Endodermal cell (in vitro differentiated cells): ENCODE data around the gene SLC14A1. TPM values are rescaled to one million over a fixed set of nuclear protein-coding genes. Genes with fewer than 3 reads are reported as not detected.

Experiments
- DNase-seq: peaks from one replicate; pipeline ENCODE4 v3.0.0-alpha.2; 2017
- H3K27ac ChIP-seq: 2 replicates; pipeline ENCODE4 v1.5.1; 2013; ENCODE audit warnings: mild to moderate bottlenecking, low read depth, low read length, moderate library complexity
- H3K27me3 ChIP-seq: 2 replicates; pipeline ENCODE4 v1.6.1; 2013; ENCODE audit warnings: mild to moderate bottlenecking, low read length, moderate library complexity; ENCODE audit not compliant: insufficient read depth, control insufficient read depth, poor library complexity, severe bottlenecking
- H3K36me3 ChIP-seq: 2 replicates; pipeline ENCODE4 v1.7.0; 2013; ENCODE audit warnings: mild to moderate bottlenecking, low read length, moderate library complexity; ENCODE audit not compliant: control insufficient read depth, insufficient read depth
- H3K4me1 ChIP-seq: one replicate; pipeline ENCODE4 v1.7.0; 2013; ENCODE audit warnings: low read length; ENCODE audit not compliant: control insufficient read depth, insufficient read depth
- H3K4me3 ChIP-seq: 2 replicates; pipeline ENCODE4 v1.5.1; 2013; ENCODE audit warnings: mild to moderate bottlenecking, low read length, moderate library complexity
- H3K9ac ChIP-seq: 2 replicates; pipeline ENCODE4 v1.6.1; 2013; ENCODE audit warnings: mild to moderate bottlenecking, low read length, moderate library complexity; ENCODE audit not compliant: poor library complexity, severe bottlenecking; ENCODE audit errors: extremely low read depth
- H3K9me3 ChIP-seq: 2 replicates; pipeline ENCODE4 v1.6.1; 2013; ENCODE audit warnings: mild to moderate bottlenecking, low read length, moderate library complexity; ENCODE audit not compliant: control insufficient read depth
- H3K27ac Mint-ChIP-seq: 2 replicates; pipeline ENCODE4 v1.8.0; 2020; ENCODE audit warnings: mixed read lengths
- H3K27me3 Mint-ChIP-seq: 2 replicates; pipeline ENCODE4 v1.8.0; 2021; ENCODE audit warnings: mild to moderate bottlenecking, mixed read lengths; ENCODE audit not compliant: insufficient read depth
- H3K36me3 Mint-ChIP-seq: 2 replicates; pipeline ENCODE4 v1.8.0; 2020; ENCODE audit warnings: low read depth, mixed read lengths
- H3K4me1 Mint-ChIP-seq: 2 replicates; pipeline ENCODE4 v1.8.0; 2020; ENCODE audit warnings: mixed read lengths
- H3K4me3 Mint-ChIP-seq: 2 replicates; pipeline ENCODE4 v1.8.0; 2020; ENCODE audit warnings: mild to moderate bottlenecking, moderate library complexity, mixed read lengths
- H3K9me3 Mint-ChIP-seq: 2 replicates; pipeline ENCODE4 v1.8.0; 2020; ENCODE audit warnings: mild to moderate bottlenecking, mixed read lengths
- CTCF ChIP-seq: fragments of 200-600 bp; sonication (generic); conservative IDR thresholded peaks from 2 replicates; pipeline ENCODE4 v1.5.0; 2021; ENCODE audit warnings: antibody characterized with exemption, mild to moderate bottlenecking
- WGBS, 2 experiments: methylation state at CpG; one replicate each; pipeline versions ENCODE4 v1.1.5 to v1.1.7; 2013; ENCODE audit warnings: missing lambda C conversion rate in 2 of 2, mixed read lengths in 1 of 2; ENCODE audit not compliant: insufficient coverage in 1 of 2, insufficient read length in 1 of 2; 5-methylcytosine and 5-hydroxymethylcytosine counted together
- total RNA-seq, 2 donors: library from RNA; stranded (reverse); fragmentation: NEBNext Ultra II Directional in 1 of 2; extraction: Animal tissue kit (Norgen Biotek cat#: 25700) in 1 of 2; gene quantifications; 2 replicates in 1 of 2; 3 replicates in 1 of 2; pipeline ENCODE4 v1.2.1, GENCODE V29; 2021

Gene SLC14A1
- total RNA-seq, 2 donors from 2014 or later: not detected

GRCh38 chr18:45731716-45732115 lies 7.7 kb downstream of the SLC14A1 start:
- no peak overlapping the region for H3K4me3 Mint-ChIP-seq
- no peak for TF ChIP-seq CTCF
- H3K27me3 ChIP-seq: no peaks in the 10 kb centered on the region
- peaks cover 2% of the 10 kb centered on the region for H3K27me3 Mint-ChIP-seq
- WGBS, 2 experiments: 92 to 100% methylated on average over 2 of the region's 2 CpGs
- H3K4me3 ChIP-seq: no peak overlapping the region
- H3K27ac ChIP-seq: no peak overlapping the region
- H3K9me3 ChIP-seq: no peaks in the 10 kb centered on the region
- H3K4me1 ChIP-seq: no peaks in the 10 kb centered on the region
- no peaks in the 10 kb centered on the region for H3K36me3 Mint-ChIP-seq
- H3K9me3 Mint-ChIP-seq: no peaks in the 10 kb centered on the region
- no peaks in the 10 kb centered on the region for H3K4me1 Mint-ChIP-seq
- H3K27ac Mint-ChIP-seq: no peak overlapping the region
- H3K36me3 ChIP-seq: no peaks in the 10 kb centered on the region
- DNase-seq: no peak
- H3K9ac ChIP-seq: no peak overlapping the region

- Mint-ChIP-seq H3K4me1 (no peaks in the 10 kb centered on the region), H3K4me3 (no peak overlapping the region), H3K9me3 (no peaks in the 10 kb centered on the region), H3K27ac (no peak overlapping the region), H3K27me3 (peaks cover 2% of the 10 kb centered on the region), H3K36me3 (no peaks in the 10 kb centered on the region)
- peak; percentile 75 for TF ChIP-seq CTCF
- DNase-seq: peak; percentile 82
- WGBS, 2 experiments: 70 to 82% methylated on average over 4 to 7 of the region's 7 CpGs
- H3K27me3 ChIP-seq: no peaks in the 10 kb centered on the region
- no peak overlapping the region for H3K4me3 ChIP-seq
- no peaks in the 10 kb centered on the region for H3K36me3 ChIP-seq
- H3K9me3 ChIP-seq: no peaks in the 10 kb centered on the region
- no peaks in the 10 kb centered on the region for H3K4me1 ChIP-seq
- no peak overlapping the region for H3K9ac ChIP-seq
- no peak overlapping the region for H3K27ac ChIP-seq
Observed at GRCh38 chr18:45733535-45733934, 9.6 kb downstream of the SLC14A1 start.

GRCh38 chr18:45734505-45734904 lies 10.5 kb downstream of the SLC14A1 start:
- no peaks in the 10 kb centered on the region for H3K9me3 ChIP-seq
- H3K27ac Mint-ChIP-seq: no peak overlapping the region

More at GRCh38 chr18:45734505-45734904, 10.5 kb downstream of the SLC14A1 start:
- H3K36me3 ChIP-seq: no peaks in the 10 kb centered on the region
- H3K9me3 Mint-ChIP-seq: no peaks in the 10 kb centered on the region
- H3K4me3 ChIP-seq: no peak overlapping the region
- H3K27me3 ChIP-seq: no peaks in the 10 kb centered on the region
- H3K36me3 Mint-ChIP-seq: no peaks in the 10 kb centered on the region
- no peak overlapping the region for H3K4me3 Mint-ChIP-seq
- peaks cover 2% of the 10 kb centered on the region for H3K27me3 Mint-ChIP-seq
- no peak for TF ChIP-seq CTCF
- H3K9ac ChIP-seq: no peak overlapping the region
- DNase-seq: no peak
- H3K4me1 ChIP-seq: no peaks in the 10 kb centered on the region
- peaks cover 2% of the 10 kb centered on the region for H3K4me1 Mint-ChIP-seq
- no peak overlapping the region for H3K27ac ChIP-seq
- 94 to 100% methylated on average over 3 to 5 of the region's 5 CpGs for WGBS, 2 experiments
